PC-9 (cell line): ENCODE measurements around the gene METTL26. TPM values are rescaled to one million over a fixed set of nuclear protein-coding genes. Genes with fewer than 3 reads are reported as not detected.
A peak's percentile ranks its signal among the peaks of the same experiment; 100 is the strongest.

Experiments used
- BruUV-seq: library from RNA; stranded (reverse); fragments of 400-500 nt; replicated peaks from 2 replicates; lab custom pipeline; 2021; lab: Mats Ljungman, UMichigan
- CTCF ChIA-PET: fragments of 300-600 bp; sonication (Branson Sonifier 250); formaldehyde crosslinking; loops from one replicate; lab custom pipeline; 2022; ENCODE audit warnings: antibody characterized with exemption; lab: Charles Lee
- POLR2A ChIA-PET: fragments of 300-600 bp; sonication (Branson Sonifier 250); formaldehyde crosslinking; loops from one replicate; lab custom pipeline; 2022; ENCODE audit warnings: antibody characterized with exemption; ENCODE audit not compliant: unreplicated experiment; lab: Charles Lee
- DNase-seq, 2 experiments: peaks; one replicate each; pipeline versions ENCODE4 v3.0.0 to v3.0.0-alpha.2; 2015 to 2022; ENCODE audit warnings: mixed read lengths in 1 of 2
- H2AFZ ChIP-seq: fragments of 200-600 bp; sonication (generic); 2 replicates; pipeline ENCODE4 v1.8.1; 2017; ENCODE audit warnings: antibody characterized with exemption
- H3F3A ChIP-seq: fragments of 200-600 bp; sonication (generic); 2 replicates; pipeline ENCODE4 v1.8.1; 2017; ENCODE audit warnings: antibody characterized with exemption, mild to moderate bottlenecking, low read depth; ENCODE audit not compliant: insufficient read depth
- H3K27ac ChIP-seq: fragments of 200-600 bp; sonication (generic); 2 replicates; pipeline ENCODE4 v1.6.1; 2016; ENCODE audit warnings: mixed run types
- H3K27me3 ChIP-seq: fragments of 200-600 bp; sonication (generic); 2 replicates; pipeline ENCODE4 v1.6.1; 2016; ENCODE audit warnings: low read depth, mixed run types; ENCODE audit not compliant: insufficient read depth
- H3K36me3 ChIP-seq: fragments of 200-600 bp; sonication (generic); 2 replicates; pipeline ENCODE4 v1.6.1; 2016; ENCODE audit warnings: low read depth, mixed run types
- H3K4me1 ChIP-seq: fragments of 200-600 bp; sonication (generic); replicated peaks from 2 replicates; pipeline ENCODE4 v1.6.1; 2016; ENCODE audit warnings: mixed run types; ENCODE audit not compliant: insufficient read depth
- H3K4me2 ChIP-seq: fragments of 200-600 bp; sonication (generic); 2 replicates; pipeline ENCODE4 v1.6.1; 2017; ENCODE audit warnings: mixed run types
- H3K4me3 ChIP-seq: fragments of 200-600 bp; sonication (generic); 2 replicates; pipeline ENCODE4 v1.6.1; 2016; ENCODE audit warnings: mixed run types
- H3K79me2 ChIP-seq: fragments of 200-600 bp; sonication (generic); 2 replicates; pipeline ENCODE4 v1.6.1; 2017; ENCODE audit warnings: low read depth, mixed run types
- H3K9me2 ChIP-seq: fragments of 200-600 bp; sonication (generic); 2 replicates; pipeline ENCODE4 v1.8.1; 2017; ENCODE audit warnings: mild to moderate bottlenecking; ENCODE audit not compliant: insufficient read depth
- H3K9me3 ChIP-seq: fragments of 200-600 bp; sonication (generic); 2 replicates; pipeline ENCODE4 v1.8.1; 2016; ENCODE audit warnings: low read depth; ENCODE audit not compliant: insufficient read depth
- H4K20me1 ChIP-seq: fragments of 200-600 bp; sonication (generic); 2 replicates; pipeline ENCODE4 v1.8.1; 2017; ENCODE audit not compliant: insufficient read depth
- EZH2 ChIP-seq: fragments of 200-600 bp; sonication (generic); IDR thresholded peaks from 2 replicates; pipeline ENCODE4 v1.8.0; 2017; ENCODE audit warnings: antibody characterized with exemption, low read depth
- intact Hi-C: fragments of 100-400 bp; cut with micrococcal nuclease; formaldehyde crosslinking; loops from one replicate; pipeline ENCODE4 v1.10.0; 2022; ENCODE audit not compliant: unreplicated experiment
- total RNA-seq: library from RNA; stranded (reverse); gene quantifications from 2 replicates; pipeline ENCODE4 v1.2.3, GENCODE V29; 2021
- TF ChIP-seq, protein P1 (sequence below): fragments of 200-600 bp; sonication (generic); conservative IDR thresholded peaks from 2 replicates; pipeline ENCODE4 v1.6.1; 2017; ENCODE audit warnings: mixed run types, antibody characterized with exemption, mild to moderate bottlenecking, moderate library complexity

Gene METTL26
- total RNA-seq, 1 experiment from 2014 or later: 144 TPM

DNA sequence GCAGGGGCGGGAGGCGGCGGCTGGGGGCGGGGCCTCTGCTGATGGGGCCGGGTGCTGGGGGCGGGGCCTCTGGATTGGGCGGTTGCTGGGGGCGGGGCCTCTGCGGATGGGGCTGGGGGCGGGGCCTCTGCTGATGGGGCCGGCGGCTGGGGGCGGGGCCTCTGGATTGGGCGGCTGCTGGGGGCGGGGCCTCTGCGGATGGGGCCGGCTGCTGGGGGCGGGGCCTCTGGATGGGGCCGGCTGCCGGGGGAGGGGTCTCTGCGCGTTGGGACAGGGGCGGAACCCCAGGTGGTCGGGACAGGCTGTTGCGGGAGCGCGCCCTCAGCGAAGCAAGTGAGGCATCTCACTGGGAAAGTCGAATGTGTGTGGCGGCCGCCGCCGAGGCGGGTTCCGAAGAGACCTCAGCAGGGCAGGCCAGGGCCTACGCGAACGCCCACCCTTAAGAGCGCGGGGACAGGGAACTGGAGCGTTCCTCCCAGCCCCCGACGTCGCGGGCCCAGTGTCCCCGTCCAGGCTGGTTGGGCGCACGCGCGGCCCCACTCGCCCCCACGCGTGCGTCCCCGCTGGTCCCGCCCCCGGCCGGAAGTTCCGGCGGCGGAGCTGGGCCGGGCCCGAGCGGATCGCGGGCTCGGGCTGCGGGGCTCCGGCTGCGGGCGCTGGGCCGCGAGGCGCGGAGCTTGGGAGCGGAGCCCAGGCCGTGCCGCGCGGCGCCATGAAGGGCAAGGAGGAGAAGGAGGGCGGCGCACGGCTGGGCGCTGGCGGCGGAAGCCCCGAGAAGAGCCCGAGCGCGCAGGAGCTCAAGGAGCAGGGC is 43.9 kb upstream of the METTL26 start, which contains the start of gene STUB1:
STUB1 (plus strand) TSS at position 597 of the 811 bp plus-strand sequence; CDS start at position 713, 116 bp downstream.
- intact Hi-C loops: loop anchor here (5.0 kb wide), 1 partner anchor 153 kb away; the partner anchor contains the start of gene CAPN15

GRCh38 chr16:678858-679813 is 43.0 kb upstream of the METTL26 start:
- peak; percentile 54 to 72 for DNase-seq

More for the DNA sequence above, 43.9 kb upstream of the METTL26 start, which contains the start of gene STUB1:
- POLR2A ChIA-PET: interaction anchor here (0.5 to 1.1 kb wide), 4 partner anchors 31 to 277 kb away, joined by 3 to 5 read pairs (median 4); partner anchors contain the start of genes CHTF18 and WDR90
- no peaks in the 10 kb centered on the region; the same call in 1 of the 2 replicates for H3K36me3 ChIP-seq
- no TSS peak for BruUV-seq
- peak within 1 kb of the TSS; percentile 89 for H2AFZ ChIP-seq
- peaks cover 33% of the 10 kb centered on the region for H3K79me2 ChIP-seq
- H3K27ac ChIP-seq: peak within 1 kb of the TSS; percentile 43; the same call in 1 of the 2 replicates
- H3K4me2 ChIP-seq: peak within 1 kb of the TSS; percentile 86
- H3K9me2 ChIP-seq: no peaks in the 10 kb centered on the region
- H4K20me1 ChIP-seq: peaks cover 30% of the 10 kb centered on the region
- no peak for TF ChIP-seq EZH2
- TF ChIP-seq, protein P1, sequence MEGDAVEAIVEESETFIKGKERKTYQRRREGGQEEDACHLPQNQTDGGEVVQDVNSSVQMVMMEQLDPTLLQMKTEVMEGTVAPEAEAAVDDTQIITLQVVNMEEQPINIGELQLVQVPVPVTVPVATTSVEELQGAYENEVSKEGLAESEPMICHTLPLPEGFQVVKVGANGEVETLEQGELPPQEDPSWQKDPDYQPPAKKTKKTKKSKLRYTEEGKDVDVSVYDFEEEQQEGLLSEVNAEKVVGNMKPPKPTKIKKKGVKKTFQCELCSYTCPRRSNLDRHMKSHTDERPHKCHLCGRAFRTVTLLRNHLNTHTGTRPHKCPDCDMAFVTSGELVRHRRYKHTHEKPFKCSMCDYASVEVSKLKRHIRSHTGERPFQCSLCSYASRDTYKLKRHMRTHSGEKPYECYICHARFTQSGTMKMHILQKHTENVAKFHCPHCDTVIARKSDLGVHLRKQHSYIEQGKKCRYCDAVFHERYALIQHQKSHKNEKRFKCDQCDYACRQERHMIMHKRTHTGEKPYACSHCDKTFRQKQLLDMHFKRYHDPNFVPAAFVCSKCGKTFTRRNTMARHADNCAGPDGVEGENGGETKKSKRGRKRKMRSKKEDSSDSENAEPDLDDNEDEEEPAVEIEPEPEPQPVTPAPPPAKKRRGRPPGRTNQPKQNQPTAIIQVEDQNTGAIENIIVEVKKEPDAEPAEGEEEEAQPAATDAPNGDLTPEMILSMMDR: no peak
- CTCF ChIA-PET: interaction anchor here (0.6 kb wide), 1 partner anchor 40 kb away, joined by 4 read pairs; no protein-coding TSS in a partner anchor
- peak within 1 kb of the TSS; percentile 71 for H3K4me3 ChIP-seq
- peak; percentile 60 to 94 for DNase-seq
- H3F3A ChIP-seq: peaks cover 40% of the 10 kb centered on the region; the same call in 1 of the 2 replicates
- H3K27me3 ChIP-seq: no peaks in the 10 kb centered on the region
- no peaks in the 10 kb centered on the region for H3K9me3 ChIP-seq
- H3K4me1 ChIP-seq: peaks cover 30% of the 10 kb centered on the region

More at GRCh38 chr16:678858-679813, 43.0 kb upstream of the METTL26 start:
- Histone ChIP-seq H3K79me2 (peaks cover 33% of the 10 kb centered on the region), H3K9me3 (no peaks in the 10 kb centered on the region), H3K4me1 (peaks cover 25% of the 10 kb centered on the region), H3K4me2 (peak overlapping the region; percentile 75), H3K27ac (0 out of 2 replicates have a peak overlapping the region, but pooled peaks have one; percentile 37), H3K9me2 (no peaks in the 10 kb centered on the region), H2AFZ (no peak overlapping the region), H4K20me1 (peaks cover 30% of the 10 kb centered on the region), H3F3A (peaks cover 40% of the 10 kb centered on the region; the same call in 1 of the 2 replicates), H3K27me3 (no peaks in the 10 kb centered on the region), H3K4me3 (peak overlapping the region; percentile 54; the same call in 1 of the 2 replicates), H3K36me3 (no peaks in the 10 kb centered on the region; the same call in 1 of the 2 replicates)
- ChIA-PET CTCF (interaction anchor here (0.5 kb wide), 1 partner anchor 27 kb away, joined by 7 read pairs; no protein-coding TSS in a partner anchor), POLR2A (interaction anchor here (0.5 to 0.9 kb wide), 3 partner anchors 30 to 1104 kb away, joined by 3 to 4 read pairs (median 4); partner anchors contain the start of genes NUBP2 and WDR90)
- TF ChIP-seq, protein P1: no peak
- TF ChIP-seq EZH2: no peak
- intact Hi-C loops: no loop called here
- no TSS peak for BruUV-seq
